WTC11 (cell line): ENCODE results near the gene SCYL3. TPM values are rescaled to one million over a fixed set of nuclear protein-coding genes. Genes with fewer than 3 reads are reported as not detected.

Experiments used
- ATAC-seq: fragments of 200-7000 bp; cut with Tn5 transposase; 2 replicates; pipeline ENCODE4 v1.10.0; 2021; ENCODE audit warnings: mild to moderate bottlenecking, moderate library complexity
- CTCF ChIA-PET: fragments of 300-600 bp; sonication (Branson Sonifier 250); formaldehyde crosslinking; loops from one replicate; lab custom pipeline; 2021; ENCODE audit warnings: antibody characterized with exemption; lab: Charles Lee
- POLR2A ChIA-PET: fragments of 350-600 bp; sonication (Branson Sonifier 250); formaldehyde crosslinking; loops from one replicate; lab custom pipeline; 2021; ENCODE audit warnings: antibody characterized with exemption; lab: Charles Lee
- DNase-seq: peaks from one replicate; pipeline ENCODE4 v3.0.0; 2021; ENCODE audit warnings: low spot score
- H3K27ac Mint-ChIP-seq: 2 replicates; pipeline ENCODE4 v1.8.0; 2021; ENCODE audit warnings: mixed read lengths
- H3K27me3 Mint-ChIP-seq: 2 replicates; pipeline ENCODE4 v1.8.0; 2021; ENCODE audit warnings: low read depth, mild to moderate bottlenecking, moderate library complexity, mixed read lengths
- H3K36me3 Mint-ChIP-seq: 2 replicates; pipeline ENCODE4 v1.8.0; 2021; ENCODE audit warnings: mixed read lengths
- H3K4me1 Mint-ChIP-seq: 2 replicates; pipeline ENCODE4 v1.8.0; 2022; ENCODE audit warnings: mixed read lengths
- H3K4me3 Mint-ChIP-seq: 2 replicates; pipeline ENCODE4 v1.8.0; 2021; ENCODE audit warnings: mild to moderate bottlenecking, moderate library complexity, mixed read lengths
- H3K9me3 Mint-ChIP-seq: 2 replicates; pipeline ENCODE4 v1.8.0; 2021; ENCODE audit warnings: mixed read lengths
- ARID4B ChIP-seq: sonication (generic); formaldehyde crosslinking; IDR thresholded peaks from 2 replicates; pipeline ENCODE4 v1.8.0; 2023; ENCODE audit warnings: missing genetic modification reagents, mild to moderate bottlenecking, borderline replicate concordance
- E2F5 ChIP-seq: sonication (generic); formaldehyde crosslinking; IDR thresholded peaks from 2 replicates; pipeline ENCODE4 v1.8.1; 2022; ENCODE audit warnings: mild to moderate bottlenecking, moderate library complexity, missing genetic modification reagents
- JAZF1 ChIP-seq: fragments of 250-450 bp; sonication (Bioruptor Pico); IDR thresholded peaks from 2 replicates; pipeline ENCODE4 v1.9.0; 2021; ENCODE audit warnings: moderate library complexity, mild to moderate bottlenecking, inconsistent platforms
- KAT7 ChIP-seq: sonication (generic); formaldehyde crosslinking; IDR thresholded peaks from 2 replicates; pipeline ENCODE4 v1.8.1; 2023; ENCODE audit warnings: missing genetic modification reagents, mild to moderate bottlenecking, borderline replicate concordance
- MXD4 ChIP-seq: fragments of 250-450 bp; sonication (Bioruptor Pico); IDR thresholded peaks from 2 replicates; pipeline ENCODE4 v1.8.0; 2021; ENCODE audit warnings: mild to moderate bottlenecking, moderate library complexity, borderline replicate concordance
- PRDM15 ChIP-seq: sonication (generic); formaldehyde crosslinking; IDR thresholded peaks from 2 replicates; pipeline ENCODE4 v1.8.0; 2022; ENCODE audit warnings: missing genetic modification reagents
- PRRX2 ChIP-seq: fragments of 250-450 bp; sonication (Bioruptor Pico); IDR thresholded peaks from 2 replicates; pipeline ENCODE4 v1.8.0; 2021; ENCODE audit warnings: mild to moderate bottlenecking
- RORB ChIP-seq: fragments of 250-450 bp; sonication (Bioruptor Pico); IDR thresholded peaks from 2 replicates; pipeline ENCODE4 v1.9.0; 2021; ENCODE audit warnings: mild to moderate bottlenecking
- SMAD4 ChIP-seq: sonication (generic); formaldehyde crosslinking; IDR thresholded peaks from 2 replicates; pipeline ENCODE4 v1.8.0; 2022; ENCODE audit warnings: mild to moderate bottlenecking, missing genetic modification reagents
- SOX15 ChIP-seq: fragments of 250-450 bp; sonication (Bioruptor Pico); IDR thresholded peaks from 2 replicates; pipeline ENCODE4 v1.9.0; 2021; ENCODE audit warnings: mild to moderate bottlenecking
- ZNF138 ChIP-seq: sonication (generic); formaldehyde crosslinking; conservative IDR thresholded peaks from 2 replicates; pipeline ENCODE4 v1.8.1; 2022; ENCODE audit warnings: mild to moderate bottlenecking, moderate library complexity, missing genetic modification reagents
- ZNF263 ChIP-seq: sonication (generic); formaldehyde crosslinking; IDR thresholded peaks from 2 replicates; pipeline ENCODE4 v1.8.1; 2022; ENCODE audit warnings: low read depth, mild to moderate bottlenecking, moderate library complexity, missing genetic modification reagents
- ZNF671 ChIP-seq: fragments of 250-450 bp; sonication (Bioruptor Pico); IDR thresholded peaks from 2 replicates; pipeline ENCODE4 v1.8.0; 2021; ENCODE audit warnings: mild to moderate bottlenecking
- total RNA-seq: library from RNA; stranded (reverse); gene quantifications from 3 replicates; pipeline ENCODE4 v1.2.3, GENCODE V29; 2021

The SCYL3 gene
- total RNA-seq, 1 experiment from 2014 or later, result 5.3 TPM

- TF ChIP-seq E2F5 (no peak), RORB (CRISPR knock-in tag) (no peak)
These were observed at the start of gene SCYL3 (continued) for GRCh38 chr1:169893645-169894423.

DNA sequence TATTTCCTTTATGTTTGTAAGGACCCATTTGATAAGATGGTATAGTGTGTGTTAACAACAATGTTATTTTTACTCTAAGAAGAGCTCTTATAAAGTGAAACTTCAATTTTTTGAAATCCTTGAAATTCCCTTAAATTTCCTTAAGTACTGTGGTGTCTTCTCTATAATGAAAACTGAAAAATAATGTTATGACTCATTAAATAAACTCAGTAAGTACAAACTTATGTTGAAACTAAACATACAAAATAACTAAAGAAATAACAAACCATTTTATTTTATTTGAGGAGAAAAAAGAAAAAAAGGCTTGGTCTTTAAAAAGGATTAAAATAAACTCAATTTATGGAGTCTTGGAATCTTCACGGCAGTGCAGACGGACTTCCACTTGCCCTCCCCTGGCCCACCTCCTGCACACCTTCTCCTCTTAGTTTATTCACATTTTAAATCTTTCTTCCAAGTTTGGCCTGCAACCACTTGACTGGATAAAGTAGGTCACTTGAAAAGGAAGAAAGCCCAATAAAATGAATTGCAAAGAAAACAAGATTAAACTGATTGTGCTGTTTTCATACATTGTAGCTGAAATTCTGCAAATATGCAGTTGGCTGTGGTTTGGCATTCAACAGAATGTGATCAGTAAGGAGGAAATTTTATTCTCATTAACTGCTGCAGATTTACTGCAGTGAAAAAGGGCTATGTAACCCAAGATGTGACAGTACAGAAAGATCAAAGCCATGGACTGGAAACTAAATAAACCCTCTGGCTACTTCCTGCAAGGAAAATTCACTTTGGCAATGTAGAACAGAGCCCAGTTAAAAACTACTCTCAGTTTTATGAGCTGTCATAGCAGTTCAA, 48.5 kb upstream of the SCYL3 start:
- no peak for TF ChIP-seq SOX15 (CRISPR knock-in tag)
- ATAC-seq (no peak), DNase-seq (no peak)
- no peaks in the 10 kb centered on the region for H3K4me1 Mint-ChIP-seq
- H3K4me3 Mint-ChIP-seq, result no peak overlapping the region
- H3K36me3 Mint-ChIP-seq, result no peaks in the 10 kb centered on the region
- no peaks in the 10 kb centered on the region for H3K9me3 Mint-ChIP-seq
- ChIA-PET CTCF (no interaction called here), POLR2A (no interaction called here)
- no peak overlapping the region for H3K27ac Mint-ChIP-seq
- no peaks in the 10 kb centered on the region for H3K27me3 Mint-ChIP-seq

- Mint-ChIP-seq H3K4me3 (no peak overlapping the region), H3K9me3 (no peaks in the 10 kb centered on the region), H3K4me1 (no peaks in the 10 kb centered on the region), H3K27ac (no peak overlapping the region), H3K36me3 (no peaks in the 10 kb centered on the region), H3K27me3 (no peaks in the 10 kb centered on the region)
- DNase-seq (no peak), ATAC-seq (no peak)
- POLR2A ChIA-PET, result no interaction called here
- CTCF ChIA-PET, result no interaction called here
- no peak for TF ChIP-seq JAZF1
- no peak for TF ChIP-seq ARID4B (CRISPR knock-in tag)
- TF ChIP-seq ZNF138 (CRISPR knock-in tag), result no peak
- TF ChIP-seq PRRX2 (CRISPR knock-in tag), result no peak
- TF ChIP-seq ZNF263, result no peak
- TF ChIP-seq ZNF671 (CRISPR knock-in tag), result no peak
- TF ChIP-seq MXD4 (CRISPR knock-in tag), result no peak
- TF ChIP-seq E2F5, result no peak
These were observed 40.5 kb upstream of the SCYL3 start for GRCh38 chr1:169933984-169934725.

DNA sequence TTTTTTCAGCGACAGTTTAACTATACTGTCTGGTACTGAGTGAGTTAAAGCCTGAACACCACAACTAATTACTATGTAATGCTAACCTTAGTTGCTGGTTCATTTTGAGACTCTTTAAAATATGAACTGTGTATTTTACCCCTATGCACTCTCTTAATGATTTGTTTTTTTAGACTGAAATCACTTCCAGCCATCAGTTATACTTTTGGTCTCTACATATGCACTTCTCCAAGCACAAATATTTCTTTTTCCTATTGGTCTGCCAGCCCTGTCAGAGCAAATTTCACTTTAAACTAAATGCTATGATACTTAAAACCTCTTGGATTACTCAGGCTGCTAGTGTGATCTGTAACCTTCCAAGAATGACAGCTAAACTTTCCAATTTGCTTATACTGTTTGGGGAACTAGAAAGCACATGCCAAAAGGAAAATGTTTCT, 38.1 kb upstream of the SCYL3 start:
- CTCF ChIA-PET, result no interaction called here
- no peaks in the 10 kb centered on the region for H3K27me3 Mint-ChIP-seq
- no peaks in the 10 kb centered on the region for H3K36me3 Mint-ChIP-seq
- H3K4me1 Mint-ChIP-seq, result no peaks in the 10 kb centered on the region
- no peaks in the 10 kb centered on the region for H3K9me3 Mint-ChIP-seq
- DNase-seq (no peak), ATAC-seq (no peak)
- POLR2A ChIA-PET, result no interaction called here
- no peak overlapping the region for H3K27ac Mint-ChIP-seq
- no peak overlapping the region for H3K4me3 Mint-ChIP-seq
- no peak for TF ChIP-seq PRDM15 (CRISPR knock-in tag)
- no peak for TF ChIP-seq KAT7 (CRISPR knock-in tag)
- TF ChIP-seq E2F5, result no peak
- no peak for TF ChIP-seq SOX15 (CRISPR knock-in tag)
- no peak for TF ChIP-seq ZNF263
- TF ChIP-seq ZNF671 (CRISPR knock-in tag), result no peak
- TF ChIP-seq SMAD4 (CRISPR knock-in tag), result no peak
